Neural cell (in vitro differentiated cells): ENCODE results near the gene NPAS2.

ENCODE experiments used
- EZH2 ChIP-seq: fragments of 200-600, 300-800 bp; shearing (Covaris generic), sonication (generic); IDR thresholded peaks from 2 replicates; pipeline ENCODE4 v1.6.1; 2014; ENCODE audit warnings: antibody characterized with exemption, low read length, borderline replicate concordance, mild to moderate bottlenecking; ENCODE audit not compliant: insufficient read depth, poor library complexity, severe bottlenecking
- MXI1 ChIP-seq: fragments of 450-650 bp; conservative IDR thresholded peaks from 2 replicates; pipeline ENCODE4 v1.6.1; 2014; ENCODE audit warnings: antibody characterized with exemption, mild to moderate bottlenecking; ENCODE audit not compliant: poor library complexity, severe bottlenecking
- POLR2AphosphoS5 ChIP-seq: IDR thresholded peaks from 2 replicates; pipeline ENCODE4 v1.6.1; 2012
- SMC3 ChIP-seq: fragments of 450-650 bp; conservative IDR thresholded peaks from 2 replicates; pipeline ENCODE4 v1.6.1; 2014; ENCODE audit warnings: antibody characterized with exemption, mild to moderate bottlenecking, moderate library complexity; ENCODE audit not compliant: poor library complexity
- TF ChIP-seq, protein P1 (sequence below): fragments of 450-650 bp; IDR thresholded peaks from 2 replicates; pipeline ENCODE4 v1.5.1; 2014; ENCODE audit warnings: antibody characterized with exemption, mild to moderate bottlenecking, moderate library complexity; ENCODE audit not compliant: poor library complexity, severe bottlenecking
- TF ChIP-seq, protein P2 (sequence below): IDR thresholded peaks from 2 replicates; pipeline ENCODE4 v1.6.1; 2012; ENCODE audit warnings: borderline replicate concordance

DNA sequence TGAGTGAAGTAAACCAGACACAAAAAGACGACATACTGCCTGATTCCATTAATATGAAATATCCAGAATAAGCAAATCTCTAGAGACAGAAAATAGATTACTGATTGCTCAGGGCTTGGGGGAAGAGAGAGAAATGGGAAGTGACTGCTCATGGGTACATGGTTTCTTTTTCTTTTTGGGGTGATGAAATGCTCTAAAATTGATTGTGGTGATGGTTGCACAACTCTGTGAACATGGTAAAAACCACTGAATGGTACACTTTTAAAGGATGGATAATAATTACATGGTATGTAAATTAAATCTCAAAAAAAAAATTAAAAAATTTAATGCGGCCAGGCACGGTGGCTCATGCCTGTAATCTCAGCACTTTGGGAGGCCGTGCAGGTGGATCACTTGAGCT, 221.5 kb downstream of the NPAS2 start:
- TF ChIP-seq, protein P1, sequence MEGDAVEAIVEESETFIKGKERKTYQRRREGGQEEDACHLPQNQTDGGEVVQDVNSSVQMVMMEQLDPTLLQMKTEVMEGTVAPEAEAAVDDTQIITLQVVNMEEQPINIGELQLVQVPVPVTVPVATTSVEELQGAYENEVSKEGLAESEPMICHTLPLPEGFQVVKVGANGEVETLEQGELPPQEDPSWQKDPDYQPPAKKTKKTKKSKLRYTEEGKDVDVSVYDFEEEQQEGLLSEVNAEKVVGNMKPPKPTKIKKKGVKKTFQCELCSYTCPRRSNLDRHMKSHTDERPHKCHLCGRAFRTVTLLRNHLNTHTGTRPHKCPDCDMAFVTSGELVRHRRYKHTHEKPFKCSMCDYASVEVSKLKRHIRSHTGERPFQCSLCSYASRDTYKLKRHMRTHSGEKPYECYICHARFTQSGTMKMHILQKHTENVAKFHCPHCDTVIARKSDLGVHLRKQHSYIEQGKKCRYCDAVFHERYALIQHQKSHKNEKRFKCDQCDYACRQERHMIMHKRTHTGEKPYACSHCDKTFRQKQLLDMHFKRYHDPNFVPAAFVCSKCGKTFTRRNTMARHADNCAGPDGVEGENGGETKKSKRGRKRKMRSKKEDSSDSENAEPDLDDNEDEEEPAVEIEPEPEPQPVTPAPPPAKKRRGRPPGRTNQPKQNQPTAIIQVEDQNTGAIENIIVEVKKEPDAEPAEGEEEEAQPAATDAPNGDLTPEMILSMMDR = no peak
- TF ChIP-seq POLR2AphosphoS5 = no peak
- no peak for TF ChIP-seq EZH2
- TF ChIP-seq MXI1 = no peak
- no peak for TF ChIP-seq SMC3
- TF ChIP-seq, protein P2, sequence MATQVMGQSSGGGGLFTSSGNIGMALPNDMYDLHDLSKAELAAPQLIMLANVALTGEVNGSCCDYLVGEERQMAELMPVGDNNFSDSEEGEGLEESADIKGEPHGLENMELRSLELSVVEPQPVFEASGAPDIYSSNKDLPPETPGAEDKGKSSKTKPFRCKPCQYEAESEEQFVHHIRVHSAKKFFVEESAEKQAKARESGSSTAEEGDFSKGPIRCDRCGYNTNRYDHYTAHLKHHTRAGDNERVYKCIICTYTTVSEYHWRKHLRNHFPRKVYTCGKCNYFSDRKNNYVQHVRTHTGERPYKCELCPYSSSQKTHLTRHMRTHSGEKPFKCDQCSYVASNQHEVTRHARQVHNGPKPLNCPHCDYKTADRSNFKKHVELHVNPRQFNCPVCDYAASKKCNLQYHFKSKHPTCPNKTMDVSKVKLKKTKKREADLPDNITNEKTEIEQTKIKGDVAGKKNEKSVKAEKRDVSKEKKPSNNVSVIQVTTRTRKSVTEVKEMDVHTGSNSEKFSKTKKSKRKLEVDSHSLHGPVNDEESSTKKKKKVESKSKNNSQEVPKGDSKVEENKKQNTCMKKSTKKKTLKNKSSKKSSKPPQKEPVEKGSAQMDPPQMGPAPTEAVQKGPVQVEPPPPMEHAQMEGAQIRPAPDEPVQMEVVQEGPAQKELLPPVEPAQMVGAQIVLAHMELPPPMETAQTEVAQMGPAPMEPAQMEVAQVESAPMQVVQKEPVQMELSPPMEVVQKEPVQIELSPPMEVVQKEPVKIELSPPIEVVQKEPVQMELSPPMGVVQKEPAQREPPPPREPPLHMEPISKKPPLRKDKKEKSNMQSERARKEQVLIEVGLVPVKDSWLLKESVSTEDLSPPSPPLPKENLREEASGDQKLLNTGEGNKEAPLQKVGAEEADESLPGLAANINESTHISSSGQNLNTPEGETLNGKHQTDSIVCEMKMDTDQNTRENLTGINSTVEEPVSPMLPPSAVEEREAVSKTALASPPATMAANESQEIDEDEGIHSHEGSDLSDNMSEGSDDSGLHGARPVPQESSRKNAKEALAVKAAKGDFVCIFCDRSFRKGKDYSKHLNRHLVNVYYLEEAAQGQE = no peak
